ENCODE results near the gene DDX47. TPM values are rescaled to one million over a fixed set of nuclear protein-coding genes. Genes with fewer than 3 reads are reported as not detected.

Gene DDX47
- polyA plus RNA-seq, 1 experiment = 113 TPM

DNA sequence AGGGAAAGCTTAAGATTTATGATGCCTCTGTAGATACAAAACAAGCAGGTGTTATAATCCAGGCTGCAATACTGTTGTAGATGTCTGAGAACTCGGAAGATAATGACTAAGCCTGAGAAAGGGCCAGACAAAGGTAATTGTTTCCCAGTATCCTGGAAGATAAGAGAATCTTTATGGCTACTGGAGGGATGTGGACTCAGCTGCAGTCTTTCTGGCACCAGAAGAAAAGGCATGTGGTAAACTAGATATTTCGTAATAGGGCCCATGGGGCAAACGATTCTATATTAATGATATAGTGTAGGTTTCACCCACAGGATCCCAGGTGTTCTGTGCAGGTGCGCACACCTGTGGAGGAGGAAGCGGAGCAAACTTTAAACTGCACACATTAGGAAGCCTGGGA, 36.9 kb upstream of the DDX47 start:
- POLR2A ChIA-PET = no interaction called here
- Histone ChIP-seq H3K27me3 (ENCODE audit: control insufficient read depth, insufficient read depth, low read length) (no peaks in the 10 kb centered on the region), H3K4me3 (ENCODE audit: low read depth, low read length) (no peak overlapping the region), H3K9me3 (ENCODE audit: control insufficient read depth, insufficient read depth, low read length) (no peaks in the 10 kb centered on the region), H3K27ac (ENCODE audit: low read depth, low read length) (no peak overlapping the region)
- DNase-seq (ENCODE audit: low read depth, low spot score) = no peak
- CTCF ChIA-PET = interaction anchor here (2.4 kb wide), 1 partner anchor 39 kb away, joined by 8 read pairs; no protein-coding TSS in a partner anchor
- TF ChIP-seq, protein P1, sequence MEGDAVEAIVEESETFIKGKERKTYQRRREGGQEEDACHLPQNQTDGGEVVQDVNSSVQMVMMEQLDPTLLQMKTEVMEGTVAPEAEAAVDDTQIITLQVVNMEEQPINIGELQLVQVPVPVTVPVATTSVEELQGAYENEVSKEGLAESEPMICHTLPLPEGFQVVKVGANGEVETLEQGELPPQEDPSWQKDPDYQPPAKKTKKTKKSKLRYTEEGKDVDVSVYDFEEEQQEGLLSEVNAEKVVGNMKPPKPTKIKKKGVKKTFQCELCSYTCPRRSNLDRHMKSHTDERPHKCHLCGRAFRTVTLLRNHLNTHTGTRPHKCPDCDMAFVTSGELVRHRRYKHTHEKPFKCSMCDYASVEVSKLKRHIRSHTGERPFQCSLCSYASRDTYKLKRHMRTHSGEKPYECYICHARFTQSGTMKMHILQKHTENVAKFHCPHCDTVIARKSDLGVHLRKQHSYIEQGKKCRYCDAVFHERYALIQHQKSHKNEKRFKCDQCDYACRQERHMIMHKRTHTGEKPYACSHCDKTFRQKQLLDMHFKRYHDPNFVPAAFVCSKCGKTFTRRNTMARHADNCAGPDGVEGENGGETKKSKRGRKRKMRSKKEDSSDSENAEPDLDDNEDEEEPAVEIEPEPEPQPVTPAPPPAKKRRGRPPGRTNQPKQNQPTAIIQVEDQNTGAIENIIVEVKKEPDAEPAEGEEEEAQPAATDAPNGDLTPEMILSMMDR (IDR thresholded peaks at IDR 0.05; ENCODE audit: low read depth, low read length) = no peak

DNA sequence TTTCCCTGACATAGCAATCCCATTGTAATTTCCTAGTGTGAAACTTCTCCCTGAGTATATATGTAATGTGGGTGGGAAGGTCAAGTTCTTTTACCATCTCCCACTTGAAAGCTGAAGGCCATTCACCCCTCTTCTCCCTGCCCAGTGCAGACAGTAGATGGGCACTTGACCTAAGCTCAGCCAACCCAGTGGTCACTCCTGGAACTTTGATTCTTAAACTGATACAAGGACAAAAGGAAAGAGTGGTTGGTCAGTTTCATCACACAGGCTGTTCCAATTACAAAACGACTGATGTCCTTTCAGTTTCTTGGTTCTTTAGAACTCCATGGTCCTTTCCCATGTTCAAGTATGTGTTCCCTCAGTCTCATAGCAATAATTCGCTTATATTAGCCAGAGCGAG, 36.1 kb upstream of the DDX47 start:
- no peak overlapping the region for H3K4me3 ChIP-seq (ENCODE audit: low read depth, low read length)
- H3K27ac ChIP-seq (ENCODE audit: low read depth, low read length) = no peak overlapping the region
- POLR2A ChIA-PET = no interaction called here
- CTCF ChIA-PET = no interaction called here
- DNase-seq (ENCODE audit: low read depth, low spot score) = no peak
- H3K9me3 ChIP-seq (ENCODE audit: control insufficient read depth, insufficient read depth, low read length) = no peaks in the 10 kb centered on the region
- H3K27me3 ChIP-seq (ENCODE audit: control insufficient read depth, insufficient read depth, low read length) = no peaks in the 10 kb centered on the region
- TF ChIP-seq, protein P1 (IDR thresholded peaks at IDR 0.05; ENCODE audit: low read depth, low read length) = no peak

DNA sequence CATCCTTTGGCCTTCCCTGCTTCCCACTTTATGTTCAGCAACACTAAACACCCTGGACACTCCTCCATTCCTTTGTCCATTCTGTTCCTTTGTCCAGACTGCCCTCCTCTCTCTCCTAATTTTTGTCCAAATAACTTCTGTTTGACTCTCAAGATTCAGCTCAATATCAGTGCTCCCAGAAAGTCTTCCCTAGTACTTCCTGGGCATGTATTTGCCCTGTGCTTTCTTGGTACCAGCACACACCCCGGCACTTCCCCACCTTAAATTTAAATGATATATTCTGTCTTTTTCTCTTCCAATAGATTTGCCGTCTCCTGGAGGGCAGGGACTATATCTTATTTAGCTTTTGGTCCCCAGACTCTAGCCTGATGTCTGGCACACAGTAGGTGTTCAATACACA, 34.1 kb upstream of the DDX47 start:
- ChIA-PET CTCF (interaction anchor here (0.7 to 2.3 kb wide), 7 partner anchors 10 to 477 kb away, joined by 3 to 12 read pairs (median 3); no protein-coding TSS in a partner anchor), POLR2A (interaction anchor here (0.8 to 1.0 kb wide), 2 partner anchors 8 to 9 kb away, joined by 3 to 5 read pairs; no protein-coding TSS in a partner anchor)
- H3K4me3 ChIP-seq (ENCODE audit: low read depth, low read length) = no peak overlapping the region
- TF ChIP-seq, protein P1 (IDR thresholded peaks at IDR 0.05; ENCODE audit: low read depth, low read length) = no peak
- no peaks in the 10 kb centered on the region for H3K9me3 ChIP-seq (ENCODE audit: control insufficient read depth, insufficient read depth, low read length)
- H3K27me3 ChIP-seq (ENCODE audit: control insufficient read depth, insufficient read depth, low read length) = no peaks in the 10 kb centered on the region
- no peak overlapping the region for H3K27ac ChIP-seq (ENCODE audit: low read depth, low read length)
- DNase-seq (ENCODE audit: low read depth, low spot score) = no peak

DNA sequence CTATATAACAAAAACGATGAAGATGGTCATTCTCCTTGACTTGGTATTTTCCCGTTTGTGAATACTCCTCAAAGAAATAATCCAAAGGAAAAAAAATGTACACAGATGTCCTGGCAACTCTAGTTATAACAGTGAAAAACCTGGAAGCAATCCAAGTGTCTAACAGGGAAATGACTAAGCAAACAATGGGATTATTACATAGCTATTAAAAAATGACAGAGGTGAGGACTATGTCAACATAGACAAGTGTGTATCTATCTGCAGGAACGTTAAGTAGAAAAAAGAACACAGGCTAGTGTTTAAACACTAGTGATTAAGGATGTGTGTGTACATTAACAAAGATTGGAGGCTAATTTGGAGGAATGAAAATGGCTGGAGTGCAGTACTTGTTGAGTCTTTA, 33.6 kb upstream of the DDX47 start:
- CTCF ChIA-PET = interaction anchor here (0.8 to 2.3 kb wide), 6 partner anchors 10 to 477 kb away, joined by 3 to 12 read pairs (median 4); no protein-coding TSS in a partner anchor
- TF ChIP-seq, protein P1 (IDR thresholded peaks at IDR 0.05; ENCODE audit: low read depth, low read length) = no peak
- POLR2A ChIA-PET = interaction anchor here (1.0 kb wide), 1 partner anchor 9 kb away, joined by 3 read pairs; no protein-coding TSS in a partner anchor

DNA sequence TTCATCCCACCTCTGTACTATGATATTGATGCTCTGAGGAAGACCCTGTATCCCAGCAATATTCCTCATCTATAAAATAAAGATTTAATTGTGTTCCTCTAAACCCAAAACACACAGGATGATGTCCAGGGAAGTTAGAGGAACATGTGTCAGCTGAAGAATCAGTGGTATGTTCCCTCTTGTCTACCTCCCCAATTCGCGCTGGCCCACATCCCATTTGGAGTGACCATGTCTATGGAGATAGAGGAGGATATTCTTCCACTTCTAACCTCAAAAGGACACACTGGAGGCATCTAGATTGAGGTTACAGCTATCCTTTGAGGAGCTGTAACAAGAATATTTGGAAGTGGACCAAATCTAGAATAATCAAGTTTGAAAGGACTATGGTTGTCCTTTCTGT, 29.0 kb upstream of the DDX47 start:
- DNase-seq (ENCODE audit: low read depth, low spot score) = no peak
- POLR2A ChIA-PET = interaction anchor here (1.0 kb wide), 1 partner anchor 58 kb away, joined by 3 read pairs; no protein-coding TSS in a partner anchor

More for the DNA sequence above, 33.6 kb upstream of the DDX47 start:
- Histone ChIP-seq H3K27me3 (ENCODE audit: control insufficient read depth, insufficient read depth, low read length) (no peaks in the 10 kb centered on the region), H3K27ac (ENCODE audit: low read depth, low read length) (no peak overlapping the region), H3K4me3 (ENCODE audit: low read depth, low read length) (no peak overlapping the region), H3K9me3 (ENCODE audit: control insufficient read depth, insufficient read depth, low read length) (no peaks in the 10 kb centered on the region)
- DNase-seq (ENCODE audit: low read depth, low spot score) = peak; percentile 88

More for the DNA sequence above, 29.0 kb upstream of the DDX47 start:
- no peaks in the 10 kb centered on the region for H3K27me3 ChIP-seq (ENCODE audit: control insufficient read depth, insufficient read depth, low read length)
- TF ChIP-seq, protein P1 (IDR thresholded peaks at IDR 0.05; ENCODE audit: low read depth, low read length) = no peak
- H3K4me3 ChIP-seq (ENCODE audit: low read depth, low read length) = no peak overlapping the region
- no peak overlapping the region for H3K27ac ChIP-seq (ENCODE audit: low read depth, low read length)
- CTCF ChIA-PET = interaction anchor here (0.7 kb wide), 1 partner anchor 11 kb away, joined by 8 read pairs; no protein-coding TSS in a partner anchor
- H3K9me3 ChIP-seq (ENCODE audit: control insufficient read depth, insufficient read depth, low read length) = peaks cover 6% of the 10 kb centered on the region; the same call in 1 of the 2 replicates
